WTC11 (cell line): ENCODE measurements around the gene ZNF598. TPM values are rescaled to one million over a fixed set of nuclear protein-coding genes. Genes with fewer than 3 reads are reported as not detected.

ENCODE experiments used
- ATAC-seq: fragments of 200-7000 bp; cut with Tn5 transposase; 2 replicates; pipeline ENCODE4 v1.10.0; 2021; ENCODE audit warnings: mild to moderate bottlenecking, moderate library complexity
- CTCF ChIA-PET: fragments of 300-600 bp; sonication (Branson Sonifier 250); formaldehyde crosslinking; loops from one replicate; lab custom pipeline; 2021; ENCODE audit warnings: antibody characterized with exemption; lab: Charles Lee
- POLR2A ChIA-PET: fragments of 350-600 bp; sonication (Branson Sonifier 250); formaldehyde crosslinking; loops from one replicate; lab custom pipeline; 2021; ENCODE audit warnings: antibody characterized with exemption; lab: Charles Lee
- DNase-seq: peaks from one replicate; pipeline ENCODE4 v3.0.0; 2021; ENCODE audit warnings: low spot score
- H3K27ac Mint-ChIP-seq: 2 replicates; pipeline ENCODE4 v1.8.0; 2021; ENCODE audit warnings: mixed read lengths
- H3K27me3 Mint-ChIP-seq: 2 replicates; pipeline ENCODE4 v1.8.0; 2021; ENCODE audit warnings: low read depth, mild to moderate bottlenecking, moderate library complexity, mixed read lengths
- H3K36me3 Mint-ChIP-seq: 2 replicates; pipeline ENCODE4 v1.8.0; 2021; ENCODE audit warnings: mixed read lengths
- H3K4me1 Mint-ChIP-seq: 2 replicates; pipeline ENCODE4 v1.8.0; 2022; ENCODE audit warnings: mixed read lengths
- H3K4me3 Mint-ChIP-seq: 2 replicates; pipeline ENCODE4 v1.8.0; 2021; ENCODE audit warnings: mild to moderate bottlenecking, moderate library complexity, mixed read lengths
- H3K9me3 Mint-ChIP-seq: 2 replicates; pipeline ENCODE4 v1.8.0; 2021; ENCODE audit warnings: mixed read lengths
- EMX1 ChIP-seq: fragments of 250-450 bp; sonication (Bioruptor Pico); IDR thresholded peaks from 2 replicates; pipeline ENCODE4 v1.8.0; 2021; ENCODE audit warnings: mild to moderate bottlenecking
- FOXK1 ChIP-seq: sonication (generic); formaldehyde crosslinking; IDR thresholded peaks from 2 replicates; pipeline ENCODE4 v1.8.0; 2022; ENCODE audit warnings: mild to moderate bottlenecking, moderate library complexity, missing genetic modification reagents
- GABPB1 ChIP-seq: sonication (generic); formaldehyde crosslinking; IDR thresholded peaks from 2 replicates; pipeline ENCODE4 v1.8.1; 2023; ENCODE audit warnings: mild to moderate bottlenecking, missing genetic modification reagents
- GRHL2 ChIP-seq: fragments of 250-450 bp; sonication (Bioruptor Pico); IDR thresholded peaks from 2 replicates; pipeline ENCODE4 v1.8.0; 2022; ENCODE audit warnings: mild to moderate bottlenecking, moderate library complexity; ENCODE audit not compliant: insufficient replicate concordance, severe bottlenecking
- IRF1 ChIP-seq: sonication (generic); formaldehyde crosslinking; IDR thresholded peaks from 2 replicates; pipeline ENCODE4 v1.8.0; 2023; ENCODE audit warnings: missing genetic modification reagents
- JAZF1 ChIP-seq: fragments of 250-450 bp; sonication (Bioruptor Pico); IDR thresholded peaks from 2 replicates; pipeline ENCODE4 v1.9.0; 2021; ENCODE audit warnings: moderate library complexity, mild to moderate bottlenecking, inconsistent platforms
- MYBL2 ChIP-seq: sonication (generic); formaldehyde crosslinking; IDR thresholded peaks from 2 replicates; pipeline ENCODE4 v1.8.1; 2023; ENCODE audit warnings: mild to moderate bottlenecking, moderate library complexity, missing genetic modification reagents
- NR2C2 ChIP-seq: sonication (generic); formaldehyde crosslinking; IDR thresholded peaks from 2 replicates; pipeline ENCODE4 v1.8.0; 2022; ENCODE audit warnings: mild to moderate bottlenecking, missing genetic modification reagents
- NR3C1 ChIP-seq: sonication (generic); formaldehyde crosslinking; conservative IDR thresholded peaks from 2 replicates; pipeline ENCODE4 v1.8.1; 2023; ENCODE audit warnings: low read depth, mild to moderate bottlenecking, missing genetic modification reagents
- OVOL2 ChIP-seq: fragments of 250-450 bp; sonication (Bioruptor Pico); IDR thresholded peaks from 2 replicates; pipeline ENCODE4 v1.9.0; 2021; ENCODE audit warnings: mild to moderate bottlenecking, borderline replicate concordance
- RORB ChIP-seq: fragments of 250-450 bp; sonication (Bioruptor Pico); IDR thresholded peaks from 2 replicates; pipeline ENCODE4 v1.9.0; 2021; ENCODE audit warnings: mild to moderate bottlenecking
- USF2 ChIP-seq: sonication (generic); formaldehyde crosslinking; IDR thresholded peaks from 2 replicates; pipeline ENCODE4 v1.8.1; 2023; ENCODE audit warnings: mild to moderate bottlenecking, missing genetic modification reagents, moderate library complexity
- ZNF671 ChIP-seq: fragments of 250-450 bp; sonication (Bioruptor Pico); IDR thresholded peaks from 2 replicates; pipeline ENCODE4 v1.8.0; 2021; ENCODE audit warnings: mild to moderate bottlenecking
- total RNA-seq: library from RNA; stranded (reverse); gene quantifications from 3 replicates; pipeline ENCODE4 v1.2.3, GENCODE V29; 2021
- TF ChIP-seq, protein P1 (sequence below): fragments of 250-450 bp; sonication (Bioruptor Pico); IDR thresholded peaks from 2 replicates; pipeline ENCODE4 v1.9.0; 2021; ENCODE audit warnings: mild to moderate bottlenecking
- TF ChIP-seq, protein P2 (sequence below): sonication (generic); formaldehyde crosslinking; IDR thresholded peaks from 2 replicates; pipeline ENCODE4 v1.8.0; 2022; ENCODE audit warnings: mild to moderate bottlenecking, missing genetic modification reagents
- TF ChIP-seq, protein P3 (sequence below): sonication (generic); formaldehyde crosslinking; IDR thresholded peaks from 2 replicates; pipeline ENCODE4 v1.8.0; 2022; ENCODE audit warnings: mild to moderate bottlenecking, missing genetic modification reagents
- TF ChIP-seq, protein P4 (sequence below): sonication (generic); formaldehyde crosslinking; IDR thresholded peaks from 2 replicates; pipeline ENCODE4 v1.8.0; 2023; ENCODE audit warnings: missing genetic modification reagents, mild to moderate bottlenecking, borderline replicate concordance
- TF ChIP-seq, protein P5 (sequence below): sonication (generic); formaldehyde crosslinking; IDR thresholded peaks from 2 replicates; pipeline ENCODE4 v1.8.1; 2022; ENCODE audit warnings: mild to moderate bottlenecking, missing genetic modification reagents, moderate library complexity, borderline replicate concordance

The ZNF598 gene
- total RNA-seq, 1 experiment from 2014 or later = 66.4 TPM

DNA sequence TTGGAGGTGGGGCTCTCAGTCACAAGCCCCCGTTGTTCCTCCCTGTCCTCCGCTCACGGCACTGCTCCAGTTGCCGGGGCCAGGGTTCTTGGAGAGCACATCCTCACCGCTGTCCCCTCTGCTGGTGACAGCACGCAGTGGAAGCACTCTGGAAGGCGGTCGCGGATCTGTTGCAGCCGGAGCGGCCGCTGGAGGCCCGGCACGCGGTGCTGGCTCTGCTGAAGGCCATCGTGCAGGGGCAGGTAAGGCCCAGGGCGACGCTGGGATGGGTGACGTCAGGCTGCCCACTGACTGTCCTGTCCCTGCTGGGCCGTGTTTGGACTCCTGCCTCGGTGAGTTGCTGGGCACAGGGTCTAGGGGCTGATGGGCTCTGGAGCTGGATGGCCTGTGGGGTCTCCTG is 43.6 kb upstream of the ZNF598 start (continued):
- TF ChIP-seq, protein P1, sequence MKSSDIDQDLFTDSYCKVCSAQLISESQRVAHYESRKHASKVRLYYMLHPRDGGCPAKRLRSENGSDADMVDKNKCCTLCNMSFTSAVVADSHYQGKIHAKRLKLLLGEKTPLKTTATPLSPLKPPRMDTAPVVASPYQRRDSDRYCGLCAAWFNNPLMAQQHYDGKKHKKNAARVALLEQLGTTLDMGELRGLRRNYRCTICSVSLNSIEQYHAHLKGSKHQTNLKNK (CRISPR knock-in tag) = no peak
- TF ChIP-seq ZNF671 (CRISPR knock-in tag) (no peak), IRF1 (no peak), NR2C2 (CRISPR knock-in tag) (no peak), RORB (CRISPR knock-in tag) (no peak), OVOL2 (CRISPR knock-in tag) (no peak)
- TF ChIP-seq, protein P2, sequence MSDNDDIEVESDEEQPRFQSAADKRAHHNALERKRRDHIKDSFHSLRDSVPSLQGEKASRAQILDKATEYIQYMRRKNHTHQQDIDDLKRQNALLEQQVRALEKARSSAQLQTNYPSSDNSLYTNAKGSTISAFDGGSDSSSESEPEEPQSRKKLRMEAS = no peak

DNA sequence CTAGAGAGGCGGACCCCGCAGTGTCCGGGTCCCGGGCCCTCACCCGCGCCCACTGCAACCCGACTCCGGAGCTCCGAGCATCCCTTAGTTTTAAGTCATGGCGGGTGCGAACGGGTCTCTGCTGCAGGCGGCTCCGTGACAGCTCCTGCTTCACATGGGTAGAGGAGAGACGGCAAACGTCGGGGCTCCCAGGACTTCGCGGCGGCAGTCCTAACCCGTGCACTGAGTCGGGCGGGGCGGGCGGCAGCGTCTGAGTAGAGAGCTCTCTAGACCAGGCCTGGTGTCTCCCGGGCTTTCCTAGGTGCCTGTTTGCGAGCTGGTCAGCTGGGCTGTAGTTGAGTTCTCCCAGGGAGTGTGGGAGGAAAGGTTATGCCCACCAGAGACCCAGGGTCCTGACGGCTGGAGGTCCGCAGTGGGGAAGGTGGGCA is 38.5 kb upstream of the ZNF598 start:
- peaks cover 10% of the 10 kb centered on the region for H3K4me1 Mint-ChIP-seq
- DNase-seq = no peak
- POLR2A ChIA-PET = interaction anchor here (0.8 to 1.3 kb wide), 4 partner anchors 43 to 107 kb away, joined by 3 to 4 read pairs (median 4); partner anchors contain the start of genes TBL3 and TRAF7
- no peaks in the 10 kb centered on the region for H3K9me3 Mint-ChIP-seq
- peak; percentile 11 for ATAC-seq
- H3K27ac Mint-ChIP-seq = no peak overlapping the region
- H3K36me3 Mint-ChIP-seq = peaks cover 3% of the 10 kb centered on the region; the same call in 1 of the 2 replicates
- H3K27me3 Mint-ChIP-seq = no peaks in the 10 kb centered on the region
- TF ChIP-seq, protein P3, sequence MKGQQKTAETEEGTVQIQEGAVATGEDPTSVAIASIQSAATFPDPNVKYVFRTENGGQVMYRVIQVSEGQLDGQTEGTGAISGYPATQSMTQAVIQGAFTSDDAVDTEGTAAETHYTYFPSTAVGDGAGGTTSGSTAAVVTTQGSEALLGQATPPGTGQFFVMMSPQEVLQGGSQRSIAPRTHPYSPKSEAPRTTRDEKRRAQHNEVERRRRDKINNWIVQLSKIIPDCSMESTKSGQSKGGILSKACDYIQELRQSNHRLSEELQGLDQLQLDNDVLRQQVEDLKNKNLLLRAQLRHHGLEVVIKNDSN (CRISPR knock-in tag) = no peak
- TF ChIP-seq EMX1 (CRISPR knock-in tag) = no peak
- no peak for TF ChIP-seq JAZF1 (CRISPR knock-in tag)
- TF ChIP-seq, protein P4, sequence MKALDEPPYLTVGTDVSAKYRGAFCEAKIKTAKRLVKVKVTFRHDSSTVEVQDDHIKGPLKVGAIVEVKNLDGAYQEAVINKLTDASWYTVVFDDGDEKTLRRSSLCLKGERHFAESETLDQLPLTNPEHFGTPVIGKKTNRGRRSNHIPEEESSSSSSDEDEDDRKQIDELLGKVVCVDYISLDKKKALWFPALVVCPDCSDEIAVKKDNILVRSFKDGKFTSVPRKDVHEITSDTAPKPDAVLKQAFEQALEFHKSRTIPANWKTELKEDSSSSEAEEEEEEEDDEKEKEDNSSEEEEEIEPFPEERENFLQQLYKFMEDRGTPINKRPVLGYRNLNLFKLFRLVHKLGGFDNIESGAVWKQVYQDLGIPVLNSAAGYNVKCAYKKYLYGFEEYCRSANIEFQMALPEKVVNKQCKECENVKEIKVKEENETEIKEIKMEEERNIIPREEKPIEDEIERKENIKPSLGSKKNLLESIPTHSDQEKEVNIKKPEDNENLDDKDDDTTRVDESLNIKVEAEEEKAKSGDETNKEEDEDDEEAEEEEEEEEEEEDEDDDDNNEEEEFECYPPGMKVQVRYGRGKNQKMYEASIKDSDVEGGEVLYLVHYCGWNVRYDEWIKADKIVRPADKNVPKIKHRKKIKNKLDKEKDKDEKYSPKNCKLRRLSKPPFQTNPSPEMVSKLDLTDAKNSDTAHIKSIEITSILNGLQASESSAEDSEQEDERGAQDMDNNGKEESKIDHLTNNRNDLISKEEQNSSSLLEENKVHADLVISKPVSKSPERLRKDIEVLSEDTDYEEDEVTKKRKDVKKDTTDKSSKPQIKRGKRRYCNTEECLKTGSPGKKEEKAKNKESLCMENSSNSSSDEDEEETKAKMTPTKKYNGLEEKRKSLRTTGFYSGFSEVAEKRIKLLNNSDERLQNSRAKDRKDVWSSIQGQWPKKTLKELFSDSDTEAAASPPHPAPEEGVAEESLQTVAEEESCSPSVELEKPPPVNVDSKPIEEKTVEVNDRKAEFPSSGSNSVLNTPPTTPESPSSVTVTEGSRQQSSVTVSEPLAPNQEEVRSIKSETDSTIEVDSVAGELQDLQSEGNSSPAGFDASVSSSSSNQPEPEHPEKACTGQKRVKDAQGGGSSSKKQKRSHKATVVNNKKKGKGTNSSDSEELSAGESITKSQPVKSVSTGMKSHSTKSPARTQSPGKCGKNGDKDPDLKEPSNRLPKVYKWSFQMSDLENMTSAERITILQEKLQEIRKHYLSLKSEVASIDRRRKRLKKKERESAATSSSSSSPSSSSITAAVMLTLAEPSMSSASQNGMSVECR = 0 out of 2 replicates have a peak, but pooled peaks have one; percentile 5
- TF ChIP-seq, all 79 proteins: peak for 1
- CTCF ChIA-PET = interaction anchor here (0.6 to 3.6 kb wide), 19 partner anchors 8 to 265 kb away, joined by 3 to 27 read pairs (median 3); partner anchors contain the start of genes NPW, NUBP2, PKD1 and RPS2
- H3K4me3 Mint-ChIP-seq = peak overlapping the region; percentile 91

- peak within 1 kb of the TSS; percentile 91 for H3K4me3 Mint-ChIP-seq
- CTCF ChIA-PET = interaction anchor here (0.6 to 3.6 kb wide), 19 partner anchors 9 to 265 kb away, joined by 3 to 27 read pairs (median 3); partner anchors contain the start of genes NPW, NUBP2, PKD1 and RPS2
- TF ChIP-seq USF2 (CRISPR knock-in tag) (peak; percentile 100), OVOL2 (CRISPR knock-in tag) (no peak), EMX1 (CRISPR knock-in tag) (no peak), FOXK1 (CRISPR knock-in tag) (peak; percentile 86), NR3C1 (CRISPR knock-in tag) (no peak), GRHL2 (no peak), GABPB1 (CRISPR knock-in tag) (peak; percentile 95), MYBL2 (CRISPR knock-in tag) (no peak)
- TF ChIP-seq, protein P5, sequence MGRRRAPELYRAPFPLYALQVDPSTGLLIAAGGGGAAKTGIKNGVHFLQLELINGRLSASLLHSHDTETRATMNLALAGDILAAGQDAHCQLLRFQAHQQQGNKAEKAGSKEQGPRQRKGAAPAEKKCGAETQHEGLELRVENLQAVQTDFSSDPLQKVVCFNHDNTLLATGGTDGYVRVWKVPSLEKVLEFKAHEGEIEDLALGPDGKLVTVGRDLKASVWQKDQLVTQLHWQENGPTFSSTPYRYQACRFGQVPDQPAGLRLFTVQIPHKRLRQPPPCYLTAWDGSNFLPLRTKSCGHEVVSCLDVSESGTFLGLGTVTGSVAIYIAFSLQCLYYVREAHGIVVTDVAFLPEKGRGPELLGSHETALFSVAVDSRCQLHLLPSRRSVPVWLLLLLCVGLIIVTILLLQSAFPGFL (CRISPR knock-in tag) = no peak
Measured at GRCh38 chr16:2047330-2048115, 37.9 kb upstream of the ZNF598 start, which contains the start of the genes NTHL1 and TSC2. NTHL1 (minus strand) TSS chr16:2047834; CDS start chr16:2047823, 11 bp downstream. TSC2 (plus strand) TSS chr16:2047985; CDS start chr16:2048616, 631 bp downstream.

More at GRCh38 chr16:2047330-2048115, 37.9 kb upstream of the ZNF598 start, which contains the start of the genes NTHL1 and TSC2:
- POLR2A ChIA-PET = interaction anchor here (0.8 to 1.4 kb wide), 6 partner anchors 43 to 163 kb away, joined by 3 to 5 read pairs (median 4); partner anchors contain the start of genes BRICD5, TBL3 and TRAF7
- peak within 1 kb of the TSS; percentile 54 for H3K27ac Mint-ChIP-seq
- peak; percentile 99 for DNase-seq
- no peaks in the 10 kb centered on the region for H3K27me3 Mint-ChIP-seq
- no peaks in the 10 kb centered on the region for H3K9me3 Mint-ChIP-seq
- peaks cover 3% of the 10 kb centered on the region; the same call in 1 of the 2 replicates for H3K36me3 Mint-ChIP-seq
- peak; percentile 95 for ATAC-seq
- peaks cover 10% of the 10 kb centered on the region for H3K4me1 Mint-ChIP-seq
